ENCODE measurements around the gene COG4. TPM values are rescaled to one million over a fixed set of nuclear protein-coding genes. Genes with fewer than 3 reads are reported as not detected.
A peak's percentile ranks its signal among the peaks of the same experiment; 100 is the strongest.

Gene COG4
- total and polyA plus RNA-seq, 12 donors: 28.2 to 195 (median 69.8) TPM

DNA sequence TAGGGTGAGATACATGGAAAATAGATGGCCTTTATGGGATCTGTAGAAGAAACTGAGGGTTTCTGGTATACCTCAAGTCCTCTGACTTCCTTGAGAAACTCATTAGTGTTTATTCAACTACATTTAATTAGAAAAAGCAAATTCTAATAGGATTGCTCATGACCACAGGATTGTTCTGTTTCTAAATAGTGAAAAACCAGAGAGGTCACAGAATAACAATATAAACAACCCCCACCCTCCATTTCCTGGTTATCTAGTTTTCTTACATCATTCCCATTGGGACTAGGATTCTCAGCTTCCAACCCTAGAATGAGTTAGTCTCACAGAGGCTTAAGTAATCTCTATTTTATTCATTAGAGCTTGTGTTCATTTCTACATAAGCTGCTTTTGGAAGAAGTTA lies 30.3 kb upstream of the COG4 start:
- DNase-seq: no peak
- TF ChIP-seq POLR2A (IDR thresholded peaks at IDR 0.05) (no peak), CTCF (IDR thresholded peaks at IDR 0.05) (no peak)
- H3K4me3 ChIP-seq: no peak overlapping the region
- H3K27ac ChIP-seq: peak overlapping the region in 2 of 5 donors; percentile 15 to 46
- H3K36me3 ChIP-seq (replicated peaks in 1 of 2): peaks cover 0 to 99% of the 10 kb centered on the region in 2 donors
- H3K9me3 ChIP-seq (replicated peaks in 1 of 3): no peaks in the 10 kb centered on the region
- H3K4me1 ChIP-seq (replicated peaks in 1 of 2): peaks cover 0 to 14% of the 10 kb centered on the region in 2 donors
- H3K27me3 ChIP-seq: no peaks in the 10 kb centered on the region
- intact Hi-C loops (cut with DNase I): no loop called here

- Histone ChIP-seq H3K36me3 (replicated peaks in 1 of 2) (peaks cover 0 to 99% of the 10 kb centered on the region in 2 donors), H3K4me3 (no peak overlapping the region), H3K27ac (peak overlapping the region in 1 of 5 donors; percentile 46), H3K9me3 (replicated peaks in 1 of 3) (no peaks in the 10 kb centered on the region), H3K27me3 (no peaks in the 10 kb centered on the region), H3K4me1 (replicated peaks in 1 of 2) (peaks cover 0 to 14% of the 10 kb centered on the region in 2 donors)
- no peak for DNase-seq
- intact Hi-C loops (cut with DNase I): no loop called here
- 93 to 97% (median 96%) methylated on average over 8 of the region's 8 CpGs for WGBS, 4 donors
- no peak for TF ChIP-seq POLR2A (IDR thresholded peaks at IDR 0.05)
- TF ChIP-seq CTCF (IDR thresholded peaks at IDR 0.05): no peak
These were observed 29.3 kb upstream of the COG4 start for GRCh38 chr16:70552675-70553074.

- TF ChIP-seq POLR2A (IDR thresholded peaks at IDR 0.05) (no peak), CTCF (IDR thresholded peaks at IDR 0.05) (no peak)
These were observed 28.4 kb upstream of the COG4 start for GRCh38 chr16:70551788-70552187.

GRCh38 chr16:70550082-70550481 lies 26.7 kb upstream of the COG4 start:
- Histone ChIP-seq H3K9me3 (replicated peaks in 1 of 3) (no peaks in the 10 kb centered on the region), H3K27me3 (no peaks in the 10 kb centered on the region), H3K4me1 (replicated peaks in 1 of 2) (peaks cover 0 to 14% of the 10 kb centered on the region in 2 donors), H3K4me3 (no peak overlapping the region), H3K27ac (no peak overlapping the region), H3K36me3 (replicated peaks in 1 of 2) (peaks cover 0 to 99% of the 10 kb centered on the region in 2 donors)
- WGBS, 4 donors: 0 to 83% (median 58%) methylated on average over 1 of the region's 1 CpG
- DNase-seq: no peak
- no peak for TF ChIP-seq POLR2A (IDR thresholded peaks at IDR 0.05)
- no peak for TF ChIP-seq CTCF (IDR thresholded peaks at IDR 0.05)
- intact Hi-C loops (cut with DNase I): no loop called here

More at GRCh38 chr16:70551788-70552187, 28.4 kb upstream of the COG4 start:
- no peak overlapping the region for H3K27ac ChIP-seq
- peaks cover 0 to 99% of the 10 kb centered on the region in 2 donors for H3K36me3 ChIP-seq (replicated peaks in 1 of 2)
- no peak for DNase-seq
- no peaks in the 10 kb centered on the region for H3K27me3 ChIP-seq
- intact Hi-C loops (cut with DNase I): no loop called here
- no peak overlapping the region for H3K4me3 ChIP-seq
- no peaks in the 10 kb centered on the region for H3K9me3 ChIP-seq (replicated peaks in 1 of 3)
- WGBS, 4 donors: 89 to 96% (median 93%) methylated on average over 3 of the region's 3 CpGs
- H3K4me1 ChIP-seq (replicated peaks in 1 of 2): peaks cover 0 to 14% of the 10 kb centered on the region in 2 donors

Data from adrenal gland (tissue), 12 donors.